GM19035 (cell line): ENCODE results near the gene DNAH17.

ENCODE experiments used
- ATAC-seq: cut with Tn5 transposase; IDR thresholded peaks from one replicate; pipeline ENCODE4 v1.9.1; 2021; ENCODE audit not compliant: unreplicated experiment

DNAH17 gene

DNA sequence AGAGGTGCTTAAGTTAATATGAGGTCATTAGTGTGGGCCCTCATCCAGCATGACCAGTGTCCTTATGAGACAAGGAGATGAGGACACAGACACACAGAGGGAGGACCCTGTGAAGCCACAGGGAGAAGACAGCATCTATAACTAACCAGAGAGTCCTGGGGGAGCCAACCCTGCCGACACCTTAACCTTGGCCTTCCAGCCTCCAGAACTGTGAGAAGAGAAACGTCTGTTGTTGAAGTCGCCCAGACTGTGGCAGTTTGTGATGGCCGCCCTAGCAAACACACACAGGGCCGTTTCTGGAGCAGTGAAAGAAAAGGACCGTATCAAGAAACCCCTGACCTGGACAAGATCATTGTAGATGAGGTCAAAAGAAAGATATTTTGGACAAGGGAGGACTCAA is 26.7 kb downstream of the DNAH17 start:
- ATAC-seq = no peak

DNA sequence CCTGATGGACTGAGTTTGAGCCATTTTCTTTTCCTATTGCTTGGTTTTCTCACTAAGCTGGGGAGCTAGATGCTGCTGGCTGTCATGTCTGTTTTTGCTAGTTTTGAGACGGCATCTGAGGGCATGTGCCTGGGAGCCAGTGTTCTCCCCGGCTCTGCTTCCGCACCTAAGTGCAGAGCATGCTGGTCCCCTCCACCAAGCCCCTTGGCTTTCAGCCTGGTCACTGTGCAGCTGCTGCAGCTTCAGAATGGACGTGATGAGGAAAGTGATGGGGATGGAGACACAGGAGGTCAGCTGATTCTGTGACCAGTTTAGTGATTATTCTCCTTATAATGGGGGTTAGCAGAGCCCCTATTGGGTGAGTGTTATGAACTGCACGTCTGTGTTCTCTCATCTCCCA is 28.5 kb downstream of the DNAH17 start:
- ATAC-seq = no peak

DNA sequence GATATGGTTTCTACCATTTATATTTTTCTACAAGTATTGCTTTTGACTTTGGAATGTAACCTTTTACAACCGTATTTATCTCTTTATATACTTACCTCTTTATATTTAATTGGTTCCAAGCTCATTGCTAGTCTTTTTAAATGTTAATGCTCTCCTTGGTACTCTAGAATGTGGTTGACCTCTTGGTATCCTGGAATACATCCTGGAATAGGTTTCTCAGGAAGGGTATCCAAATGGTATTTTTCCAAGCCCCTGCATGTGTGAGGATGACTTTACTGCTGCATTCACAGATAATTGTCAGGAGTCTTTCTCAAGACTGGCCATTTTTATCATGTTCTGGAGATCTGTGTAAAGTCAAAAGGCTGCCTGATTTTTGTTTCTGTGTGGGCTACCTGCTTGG is 30.2 kb downstream of the DNAH17 start:
- ATAC-seq = no peak

DNA sequence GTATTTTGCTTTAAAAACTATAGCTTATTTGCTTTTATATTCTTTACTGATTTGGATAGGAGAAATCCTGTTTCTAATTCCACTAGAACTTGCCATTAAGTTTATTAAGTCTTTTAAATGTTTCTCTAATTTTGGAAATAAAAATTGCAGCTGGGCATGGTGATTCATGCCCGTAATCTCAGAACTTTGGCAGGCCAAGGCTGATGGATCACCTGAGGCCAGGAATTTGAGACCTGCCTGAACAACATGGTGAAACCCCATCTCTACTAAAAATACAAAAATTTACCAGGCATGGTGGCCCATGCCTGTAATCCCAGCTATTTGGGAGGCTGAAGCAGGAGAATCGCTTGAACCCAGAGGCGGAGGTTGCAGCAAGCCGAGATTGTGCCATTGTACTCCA is 30.7 kb downstream of the DNAH17 start:
- no peak for ATAC-seq

DNA sequence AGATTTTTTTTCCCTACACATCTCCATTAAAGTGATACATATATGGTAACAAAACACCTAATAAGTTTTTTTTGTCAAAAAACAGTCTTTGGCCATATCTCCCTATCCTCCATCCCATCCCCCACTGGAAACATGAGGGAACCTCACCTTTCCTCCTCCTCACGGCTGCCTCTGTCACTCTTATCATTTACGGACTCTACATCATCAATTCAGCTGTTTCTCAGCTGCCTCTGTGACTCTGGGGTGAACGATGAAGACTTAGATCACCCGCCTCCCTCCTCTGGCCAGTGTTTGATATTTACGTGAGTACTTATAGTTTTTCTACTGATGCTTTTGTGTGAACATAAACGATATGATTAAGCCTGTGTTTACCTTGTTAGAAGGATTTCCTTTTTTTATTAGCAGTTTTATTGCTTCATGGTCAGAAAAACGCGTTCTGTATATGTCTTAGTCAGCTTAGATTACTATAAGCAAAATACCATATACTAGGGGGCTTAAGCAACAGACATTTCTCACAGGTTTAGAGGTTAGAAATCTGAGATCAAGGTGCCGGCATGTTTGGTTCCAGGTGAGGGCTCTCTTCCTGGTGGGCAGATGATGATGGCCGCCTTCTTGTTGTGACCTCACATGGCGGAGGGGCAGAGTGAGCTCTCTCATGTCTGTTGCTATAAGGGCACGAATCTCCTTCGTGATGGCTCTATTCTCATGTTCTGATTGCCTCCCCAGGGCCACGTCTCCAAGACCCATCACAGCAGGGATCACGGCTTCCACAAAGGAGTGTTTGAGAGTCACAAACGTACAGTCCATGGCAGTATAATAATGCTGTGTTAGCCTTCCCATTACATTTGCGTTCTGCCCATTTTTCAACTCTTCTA is 32.1 kb downstream of the DNAH17 start:
- no peak for ATAC-seq

DNA sequence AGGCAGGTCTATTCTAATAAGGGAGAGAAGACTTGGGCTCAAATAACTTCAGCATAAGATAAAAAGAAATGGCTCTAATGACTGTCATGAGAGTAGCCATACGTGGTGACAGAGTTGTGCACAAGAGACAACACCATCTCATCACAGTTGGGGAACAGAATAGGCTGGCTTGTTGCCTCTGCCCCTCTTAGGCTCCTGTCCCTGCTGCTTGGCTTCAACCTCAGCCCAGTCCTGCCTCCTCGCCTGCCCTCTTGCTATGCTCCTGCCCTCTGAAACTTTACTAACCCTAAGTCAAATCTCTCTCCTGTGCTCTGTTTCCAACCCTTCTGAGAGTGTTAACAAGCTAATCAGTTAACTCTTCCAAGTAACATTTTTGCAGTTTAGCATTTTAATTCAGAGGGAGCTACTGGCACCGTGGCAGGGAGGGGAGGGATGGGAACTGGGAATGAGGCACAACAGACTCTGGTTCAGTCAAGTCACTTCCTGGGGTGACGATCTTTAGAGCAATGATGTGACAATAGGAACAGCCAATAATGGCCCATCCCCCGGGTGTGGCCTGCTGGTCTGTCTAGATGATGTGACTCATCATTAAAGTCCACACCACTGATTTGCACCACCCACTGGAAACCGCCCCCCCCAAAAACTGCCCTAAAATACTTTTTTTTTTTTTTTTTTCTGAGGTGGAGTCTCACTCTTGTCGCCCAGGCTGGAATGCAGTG is 35.5 kb downstream of the DNAH17 start:
- no peak for ATAC-seq

DNA sequence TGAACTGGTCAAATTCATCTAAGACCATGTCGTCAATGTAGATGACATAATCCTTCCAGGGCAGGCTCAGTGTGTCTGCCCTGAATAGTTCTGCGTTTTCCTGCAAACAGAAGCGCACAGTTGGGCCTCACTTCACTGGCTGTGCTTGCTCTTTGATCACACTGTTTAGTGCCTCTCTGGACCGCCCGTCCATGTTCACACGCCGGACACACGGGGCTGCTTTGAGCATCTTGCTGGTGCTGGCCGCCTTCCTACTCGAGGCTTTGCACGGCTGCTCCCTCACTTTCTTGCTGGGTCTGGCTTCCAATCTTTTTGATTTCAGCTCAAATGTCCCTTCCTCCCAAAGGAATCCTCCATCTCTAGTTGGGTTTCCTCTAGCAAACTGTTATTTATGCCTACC is 37.4 kb downstream of the DNAH17 start:
- ATAC-seq = no peak

DNA sequence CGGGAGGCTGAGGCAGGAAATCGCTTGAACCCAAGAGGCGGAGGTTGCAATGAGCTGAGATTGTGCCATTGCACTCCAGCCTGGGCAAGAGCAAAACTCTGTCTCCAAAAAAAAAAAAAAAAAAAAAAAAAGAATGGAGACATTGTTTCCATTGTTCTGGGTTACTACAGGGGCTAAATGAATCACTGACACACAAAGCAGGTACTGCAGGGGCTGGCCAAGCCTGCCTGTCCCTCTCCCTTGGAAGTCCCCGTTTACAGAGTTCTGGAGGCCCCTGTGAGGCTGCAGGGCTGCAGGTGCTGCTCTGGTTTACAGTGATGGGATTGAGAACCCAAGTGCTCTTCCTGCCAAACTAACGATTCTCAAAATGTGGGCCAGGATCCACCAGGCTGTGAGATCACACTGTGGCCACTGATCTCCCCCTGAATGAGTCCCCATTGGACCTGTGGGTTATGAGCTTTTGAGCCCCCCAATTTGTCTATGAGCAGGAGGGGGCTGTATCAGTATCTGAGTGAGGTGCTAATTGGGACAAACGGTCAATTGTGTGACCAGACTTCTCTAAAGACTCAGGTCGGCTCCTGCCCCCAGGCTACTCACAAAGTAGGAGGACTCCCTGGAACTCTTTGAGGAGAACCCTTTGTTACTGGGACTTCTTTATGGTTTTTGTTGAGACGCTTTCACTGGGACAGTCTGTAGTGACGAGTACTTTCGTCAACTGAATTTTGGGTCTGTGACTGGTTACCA is 39.0 kb downstream of the DNAH17 start:
- no peak for ATAC-seq

DNA sequence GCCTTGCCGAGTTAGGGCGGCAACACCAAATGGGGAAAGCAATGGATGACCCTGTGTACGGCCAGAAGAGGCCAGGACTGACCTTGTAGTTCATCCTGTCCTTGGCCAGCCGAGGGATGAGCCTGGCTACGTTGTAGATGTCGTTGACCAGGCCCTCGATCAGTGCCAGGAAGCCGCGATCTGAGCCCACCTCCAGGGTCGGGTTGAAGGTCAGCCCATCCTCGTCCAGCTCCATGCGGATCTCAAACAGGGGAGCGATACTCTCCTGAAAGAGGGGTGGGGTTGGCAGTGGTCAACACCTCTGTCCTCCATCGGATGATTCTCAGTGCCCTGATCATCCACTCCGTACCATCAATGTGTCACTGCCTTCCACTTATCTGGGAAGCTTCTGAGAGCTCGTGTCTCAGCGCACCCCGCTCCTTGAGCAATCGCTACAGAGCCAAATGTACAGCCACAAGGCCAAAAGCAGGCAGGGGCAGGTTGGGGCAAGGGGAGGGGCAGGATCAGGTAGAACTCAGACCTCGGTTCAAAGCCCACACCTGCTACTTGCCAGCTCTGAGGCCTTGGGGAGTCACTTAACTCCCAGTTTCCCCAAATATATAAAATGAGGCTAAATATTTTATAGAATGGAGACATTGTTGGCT is 39.9 kb downstream of the DNAH17 start:
- ATAC-seq = no peak

DNA sequence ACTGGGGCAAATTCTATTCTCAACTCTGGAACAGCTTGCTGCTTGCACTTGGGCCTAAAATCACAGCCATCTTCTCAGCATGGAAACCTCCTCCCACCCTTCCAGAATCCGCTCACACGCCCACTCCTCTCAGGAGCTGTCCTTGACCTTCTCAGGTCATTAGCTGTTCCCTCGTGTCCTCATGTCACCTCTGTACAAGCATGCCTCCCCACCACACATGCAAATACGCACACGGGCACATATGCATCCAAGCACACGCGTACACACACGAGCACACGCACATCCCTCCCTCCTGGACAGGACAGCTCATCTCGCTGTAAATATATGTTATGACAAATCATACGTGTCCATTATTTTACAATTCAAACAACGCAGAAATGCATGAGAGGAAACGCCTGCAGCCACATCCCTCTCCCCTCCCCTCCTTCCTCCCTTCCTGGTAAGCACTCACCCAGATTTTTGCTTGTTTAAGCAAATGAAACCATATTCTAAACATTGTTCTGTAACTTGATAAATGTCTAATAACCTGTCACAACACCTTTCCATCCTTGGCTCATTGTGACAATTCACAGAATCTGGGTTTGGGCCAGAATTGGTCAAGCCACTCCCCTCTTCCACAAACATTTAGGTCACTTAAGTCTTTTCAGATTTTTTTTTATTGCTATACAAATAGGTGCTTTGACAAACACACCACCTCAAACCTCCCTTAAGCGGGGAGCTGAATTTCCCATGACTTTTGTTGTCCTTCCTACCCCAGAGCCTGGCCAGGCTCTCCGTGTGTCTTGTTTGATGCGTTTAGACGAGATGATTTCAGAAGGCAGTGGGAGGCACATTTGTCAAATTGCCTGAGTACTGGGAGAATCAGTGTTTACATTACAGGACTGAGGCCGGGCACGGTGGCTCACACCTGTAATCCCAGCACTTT is 41.7 kb downstream of the DNAH17 start:
- no peak for ATAC-seq

DNA sequence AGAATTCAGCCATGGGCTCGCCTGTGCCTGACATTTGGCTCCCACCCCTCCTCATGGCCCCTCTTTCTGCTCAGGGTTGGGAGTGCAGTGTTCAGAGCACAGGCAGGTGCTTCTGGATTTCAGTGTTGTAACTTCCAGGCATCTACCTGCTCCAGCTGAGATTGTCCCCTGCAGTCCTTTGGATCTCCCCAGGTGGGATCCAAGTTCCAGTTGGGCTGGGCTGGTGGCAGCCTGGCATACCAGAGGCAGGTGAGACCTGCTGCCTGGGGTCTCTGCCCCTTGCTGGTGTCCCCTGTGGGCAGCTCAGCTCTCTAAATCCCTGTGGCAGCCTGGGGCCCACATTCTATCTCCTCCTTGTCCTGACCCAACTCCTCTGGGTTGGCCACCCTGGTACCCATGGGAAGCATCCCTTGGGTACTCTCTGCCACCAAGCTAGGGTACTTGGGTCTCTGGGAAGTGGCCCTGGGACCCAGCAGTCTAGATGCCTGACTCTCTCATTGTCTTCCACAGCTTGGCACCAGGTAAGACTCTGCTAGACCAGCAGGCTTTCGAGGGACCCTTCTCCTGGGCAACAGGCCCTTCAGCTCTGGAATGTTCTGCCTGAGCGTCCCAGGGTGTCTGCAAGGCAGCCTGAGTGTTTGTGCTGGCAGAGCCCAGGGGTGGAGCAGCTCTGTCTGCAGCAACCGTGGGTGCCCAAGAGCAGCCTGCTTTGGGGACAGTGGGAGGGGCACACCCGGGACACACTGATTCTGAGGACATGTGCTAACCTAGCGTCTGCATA is 42.5 kb downstream of the DNAH17 start:
- ATAC-seq = no peak

DNA sequence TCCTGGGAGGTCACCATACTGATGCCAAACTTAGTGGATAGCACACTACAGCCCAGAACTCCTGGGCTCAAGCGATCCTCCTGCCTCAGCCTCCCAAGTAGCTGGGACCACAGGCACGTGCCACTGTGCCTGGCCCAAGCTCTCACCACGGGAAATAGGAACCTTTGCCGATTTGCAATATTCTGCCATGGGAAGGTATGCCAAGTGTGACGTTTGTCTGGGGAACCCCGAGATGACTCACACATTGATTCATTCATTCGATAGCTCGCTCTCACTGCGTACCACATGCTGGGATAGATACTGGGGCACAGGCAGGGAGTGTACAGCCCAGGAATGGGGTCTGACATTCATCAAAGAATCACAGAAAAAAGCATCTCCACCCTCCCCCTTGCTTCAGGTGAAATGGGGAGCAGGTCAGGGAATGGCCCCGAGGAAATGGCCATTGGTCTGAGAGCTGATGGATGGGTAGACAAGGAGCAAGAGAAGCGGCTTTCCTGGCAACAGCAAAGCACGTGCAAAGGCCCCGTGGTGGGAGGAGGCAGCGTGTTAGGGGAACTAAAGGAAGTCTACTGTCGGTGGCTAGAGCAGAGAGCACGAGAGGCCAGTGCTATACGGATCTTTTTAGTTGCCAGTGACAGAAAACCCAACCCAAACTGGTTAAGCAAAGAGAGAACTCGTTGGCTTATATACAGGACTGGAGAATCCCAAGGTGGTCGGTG is 44.1 kb downstream of the DNAH17 start:
- ATAC-seq = no peak

DNA sequence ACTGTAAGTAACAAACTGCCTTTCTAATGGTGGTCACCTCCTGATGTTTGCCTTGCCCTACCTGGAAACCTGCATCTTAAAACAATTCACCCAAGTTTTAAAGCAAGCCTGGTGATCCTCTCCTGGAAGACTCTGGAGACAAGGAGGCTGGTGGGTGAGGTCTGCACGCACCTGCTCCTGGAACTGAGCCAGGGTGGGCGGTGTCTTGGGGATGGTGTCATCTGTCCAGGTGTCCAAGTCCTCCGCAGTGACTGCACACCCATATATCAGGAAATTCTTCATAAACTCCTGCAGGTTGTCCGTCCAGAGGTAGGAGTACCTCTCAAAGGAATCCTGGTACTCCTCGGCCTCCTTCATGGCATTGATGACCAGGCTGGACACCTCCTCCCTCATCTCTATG is 44.9 kb downstream of the DNAH17 start:
- ATAC-seq = no peak

DNA sequence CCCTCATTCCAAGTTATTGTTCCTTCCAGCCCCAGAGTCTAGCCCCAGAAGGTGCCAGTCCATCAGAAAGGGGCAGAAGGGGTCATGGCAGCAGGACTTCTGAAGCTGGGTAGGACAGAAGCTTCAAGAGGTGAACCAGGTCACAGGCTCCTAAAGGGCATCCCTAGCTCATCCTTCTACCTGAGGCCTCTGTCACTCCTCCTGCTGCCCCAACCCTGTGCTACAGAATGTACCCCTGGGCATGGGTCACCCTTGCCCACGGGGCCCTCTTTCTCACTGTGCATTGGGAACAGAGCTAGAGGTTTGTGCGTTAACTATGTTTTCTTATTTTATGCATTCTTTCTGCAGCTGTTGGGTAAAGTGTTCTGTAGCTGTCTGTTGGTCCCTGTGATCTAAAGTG is 46.5 kb downstream of the DNAH17 start:
- ATAC-seq = no peak

DNA sequence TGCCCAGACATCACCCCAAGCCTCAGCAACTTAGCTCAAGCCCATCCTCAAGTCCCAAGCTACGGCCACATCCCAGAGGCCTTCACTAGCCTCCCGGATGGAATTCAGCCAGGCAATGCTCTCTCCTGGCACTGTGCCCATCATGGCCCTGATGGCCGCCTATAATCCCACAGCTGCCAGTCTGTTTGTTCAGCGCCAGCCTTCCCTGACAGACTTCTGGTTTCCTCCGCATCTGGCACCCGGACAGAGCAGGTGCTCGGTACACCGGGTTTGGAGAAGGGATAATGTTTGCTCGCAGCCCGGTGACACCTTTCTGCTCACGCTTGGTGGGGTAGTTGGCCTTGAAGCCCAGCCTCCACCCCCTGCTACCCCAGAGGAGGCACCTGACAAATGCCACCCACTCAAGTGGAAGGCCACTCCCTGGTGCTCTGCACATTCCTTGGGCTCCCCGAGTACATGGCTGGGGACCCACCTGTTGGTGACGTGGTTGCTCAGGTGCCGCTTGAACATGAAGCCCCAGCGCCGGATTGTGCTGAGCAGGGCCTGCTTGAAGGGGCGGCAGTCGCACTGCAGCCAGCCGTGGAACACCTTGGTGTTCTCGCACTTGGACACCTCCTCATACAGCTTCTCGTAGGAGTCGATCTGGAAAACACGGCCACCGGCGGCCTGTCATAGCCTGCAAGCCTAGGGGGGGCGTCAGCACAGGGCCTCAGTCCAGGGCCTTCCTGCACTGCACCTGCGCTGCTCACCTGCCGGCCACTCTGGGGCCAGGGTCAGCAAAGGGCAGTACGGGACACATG is 47.1 kb downstream of the DNAH17 start:
- ATAC-seq = no peak

DNA sequence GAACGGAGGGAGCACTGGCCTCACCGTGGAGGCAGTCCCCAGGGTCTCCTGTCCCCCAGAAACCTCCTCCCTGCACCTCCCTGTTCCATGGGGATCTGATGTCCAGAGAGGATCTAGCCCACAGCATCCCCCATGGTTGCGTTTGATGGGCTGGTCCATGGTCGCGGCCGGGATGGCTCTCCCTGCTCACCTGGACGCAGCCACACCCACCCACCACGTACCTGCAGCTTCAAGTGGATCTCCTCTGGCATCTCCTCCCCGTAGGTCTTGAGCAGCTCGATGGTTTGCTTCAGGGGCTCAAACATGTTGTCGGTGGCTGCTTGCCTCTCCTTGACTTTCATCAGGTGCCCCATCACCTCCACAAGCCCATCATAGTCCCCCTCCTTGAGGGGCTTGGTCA is 47.9 kb downstream of the DNAH17 start:
- ATAC-seq = no peak

DNA sequence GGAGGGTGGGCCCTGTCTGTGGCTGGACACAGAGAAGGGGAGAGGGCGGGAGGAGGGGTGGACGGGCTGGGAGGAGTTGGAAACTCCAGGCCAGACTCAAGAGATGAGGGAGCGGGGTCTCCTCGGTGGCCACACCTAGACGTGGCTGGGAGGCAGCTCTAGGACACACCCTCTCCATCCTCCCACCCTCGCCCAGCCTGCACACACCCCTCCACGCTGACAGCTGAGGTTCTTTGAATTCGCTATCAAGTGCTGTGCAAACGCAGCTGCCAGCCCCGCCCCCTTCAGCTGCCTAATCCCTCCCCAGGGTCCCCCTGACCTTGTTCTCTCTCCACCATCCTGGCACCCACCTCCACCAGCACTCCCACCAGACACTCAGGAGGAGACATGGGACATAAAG is 48.7 kb downstream of the DNAH17 start:
- ATAC-seq = no peak

DNA sequence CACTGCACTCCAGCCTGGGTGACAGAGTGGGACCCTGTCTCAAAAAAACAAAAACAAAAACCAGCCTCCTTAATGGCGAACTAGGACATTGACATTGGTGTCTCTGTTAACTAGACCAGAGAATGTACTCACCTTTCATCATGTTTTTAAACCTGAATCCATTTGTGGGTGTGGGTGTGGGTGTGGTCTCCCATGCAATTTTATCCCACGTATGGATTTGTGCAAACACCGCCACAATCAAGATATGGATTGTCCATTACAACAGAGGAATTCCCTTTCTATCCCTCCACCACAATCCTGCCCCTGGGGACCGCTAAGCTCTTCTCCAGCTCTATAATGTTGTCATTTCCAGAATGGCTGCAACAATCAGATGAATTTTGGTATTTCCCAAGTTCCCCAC is 49.9 kb downstream of the DNAH17 start:
- ATAC-seq = no peak
